SK-N-SH (cell line): ENCODE data around the gene ALDH5A1. TPM values are rescaled to one million over a fixed set of nuclear protein-coding genes. Genes with fewer than 3 reads are reported as not detected.

ENCODE experiments used
- CTCF ChIA-PET: fragments of 300-600, 350-600 bp; formaldehyde crosslinking; extraction: SDS; loops from one replicate; lab custom pipeline; 2021; lab: Yijun Ruan, JAX
- POLR2A ChIA-PET: fragments of 350-600 bp; sonication (Branson Sonifier 250); formaldehyde crosslinking; extraction: SDS; loops from one replicate; lab custom pipeline; 2020; ENCODE audit warnings: antibody characterized with exemption, inconsistent platforms; lab: Yijun Ruan, JAX
- DNase-seq: peaks from one replicate; pipeline ENCODE4 v3.0.0; 2012
- H2AFZ ChIP-seq: fragments of 200-600 bp; sonication (generic); 2 replicates; pipeline ENCODE4 v1.8.1; 2016; ENCODE audit warnings: antibody characterized with exemption, mild to moderate bottlenecking, low read depth
- H3F3A ChIP-seq: fragments of 200-600 bp; sonication (generic); replicated peaks from 2 replicates; pipeline ENCODE3; 2016; ENCODE audit warnings: antibody characterized with exemption, mild to moderate bottlenecking; ENCODE audit not compliant: insufficient read depth
- H3K27ac ChIP-seq, 2 experiments: fragments of 200-500 bp in 1 of 2; fragments of 200-600 bp in 1 of 2; sonication (Bioruptor generic) in 1 of 2; sonication (generic), shearing (Covaris generic) in 1 of 2; 2 replicates each; pipeline versions ENCODE4 v1.5.1 to v1.6.1; 2014 to 2016; ENCODE audit warnings: low read depth in 2 of 2, inconsistent platforms in 1 of 2, low read length in 1 of 2, mild to moderate bottlenecking in 1 of 2, mixed read lengths in 1 of 2
- H3K27me3 ChIP-seq: fragments of 200-600 bp; sonication (generic), shearing (Covaris generic); 2 replicates; pipeline ENCODE4 v1.6.1; 2016; ENCODE audit warnings: mixed run types; ENCODE audit not compliant: insufficient read depth
- H3K36me3 ChIP-seq, 2 experiments: fragments of 200-500 bp in 1 of 2; fragments of 200-600 bp in 1 of 2; sonication (Bioruptor generic) in 1 of 2; sonication (generic) in 1 of 2; replicated peaks in 1 of 2; 2 replicates each; pipeline versions ENCODE3 to v1.5.1; 2014 to 2016; ENCODE audit warnings: low read length in 1 of 2, mild to moderate bottlenecking in 1 of 2; ENCODE audit not compliant: insufficient read depth in 2 of 2, control insufficient read depth in 1 of 2
- H3K4me1 ChIP-seq, 2 experiments: fragments of 200-500 bp in 1 of 2; fragments of 200-600 bp in 1 of 2; sonication (Bioruptor generic) in 1 of 2; sonication (generic), shearing (Covaris generic) in 1 of 2; 2 replicates each; pipeline versions ENCODE4 v1.5.1 to v1.6.1; 2014 to 2016; ENCODE audit warnings: low read depth in 1 of 2, low read length in 1 of 2, mixed run types in 1 of 2; ENCODE audit not compliant: insufficient read depth in 2 of 2, control insufficient read depth in 1 of 2
- H3K4me2 ChIP-seq: fragments of 200-600 bp; sonication (generic), shearing (Covaris generic); 2 replicates; pipeline ENCODE4 v1.6.1; 2017; ENCODE audit warnings: mixed run types
- H3K4me3 ChIP-seq, 2 experiments: fragments of 200-500 bp in 1 of 2; fragments of 200-600 bp in 1 of 2; sonication (Bioruptor generic) in 1 of 2; sonication (generic), shearing (Covaris generic) in 1 of 2; 2 replicates each; pipeline versions ENCODE4 v1.5.1 to v1.8.1; 2014 to 2016; ENCODE audit warnings: low read depth in 2 of 2, inconsistent platforms in 1 of 2, low read length in 1 of 2, mild to moderate bottlenecking in 1 of 2, mixed read lengths in 1 of 2, moderate library complexity in 1 of 2
- H3K79me2 ChIP-seq: fragments of 200-600 bp; sonication (generic); 2 replicates; pipeline ENCODE4 v1.8.1; 2017; ENCODE audit warnings: mild to moderate bottlenecking; ENCODE audit not compliant: insufficient read depth
- H3K9ac ChIP-seq: fragments of 200-600 bp; sonication (generic); 2 replicates; pipeline ENCODE4 v1.6.1; 2017; ENCODE audit warnings: mixed run types
- H3K9me2 ChIP-seq: fragments of 200-600 bp; sonication (generic); 2 replicates; pipeline ENCODE4 v1.6.1; 2017; ENCODE audit warnings: mixed run types
- H3K9me3 ChIP-seq: fragments of 200-600 bp; sonication (generic); 2 replicates; pipeline ENCODE4 v1.6.1; 2017; ENCODE audit warnings: mixed run types, mild to moderate bottlenecking, moderate library complexity
- H4K20me1 ChIP-seq: fragments of 200-600 bp; sonication (generic); 2 replicates; pipeline ENCODE4 v1.6.1; 2017; ENCODE audit warnings: mild to moderate bottlenecking, mixed run types; ENCODE audit not compliant: insufficient read depth
- ELF1 ChIP-seq: IDR thresholded peaks from 2 replicates; pipeline ENCODE4 v1.4.0; 2012
- EP300 ChIP-seq, 2 experiments: IDR thresholded peaks; 2 replicates each; pipeline versions ENCODE4 v1.4.0 to v1.6.1; 2012; ENCODE audit warnings: borderline replicate concordance in 1 of 2, low read depth in 1 of 2, low read length in 1 of 2
- GATA2 ChIP-seq: sonication (generic); formaldehyde crosslinking; IDR thresholded peaks from 2 replicates; pipeline ENCODE4 v1.5.0; 2020; ENCODE audit warnings: mild to moderate bottlenecking, missing genetic modification reagents
- JUND ChIP-seq: IDR thresholded peaks from 2 replicates; pipeline ENCODE4 v1.4.0; 2012
- MAX ChIP-seq: IDR thresholded peaks from 2 replicates; pipeline ENCODE4 v1.4.0; 2012; ENCODE audit warnings: low read depth
- NFIC ChIP-seq: IDR thresholded peaks from 2 replicates; pipeline ENCODE4 v1.4.0; 2012; ENCODE audit warnings: borderline replicate concordance
- NRF1 ChIP-seq: IDR thresholded peaks from 2 replicates; pipeline ENCODE4 v1.6.1; 2012; ENCODE audit warnings: low read depth, mild to moderate bottlenecking, low read length
- RCOR1 ChIP-seq: fragments of 150-350 bp; IDR thresholded peaks from 2 replicates; pipeline ENCODE4 v1.6.1; 2017; ENCODE audit warnings: antibody characterized with exemption, low read length
- RFX5 ChIP-seq: IDR thresholded peaks from 2 replicates; pipeline ENCODE4 v1.6.1; 2012; ENCODE audit warnings: mild to moderate bottlenecking, improper control_type of control experiment, low read length
- SMC3 ChIP-seq: IDR thresholded peaks from 2 replicates; pipeline ENCODE4 v1.6.1; 2012; ENCODE audit warnings: low read depth, low read length, improper control_type of control experiment
- TAF1 ChIP-seq: IDR thresholded peaks from 2 replicates; pipeline ENCODE4 v1.6.1; 2012; ENCODE audit warnings: low read depth, mild to moderate bottlenecking, low read length, moderate library complexity, borderline replicate concordance
- TEAD4 ChIP-seq: IDR thresholded peaks from 2 replicates; pipeline ENCODE4 v1.4.0; 2012; ENCODE audit warnings: mild to moderate bottlenecking, borderline replicate concordance; ENCODE audit not compliant: insufficient read depth
- ZBTB33 ChIP-seq: IDR thresholded peaks from 2 replicates; pipeline ENCODE4 v1.4.0; 2012; ENCODE audit warnings: low read depth, borderline replicate concordance
- WGBS: methylation state at CpG from one replicate; pipeline ENCODE4 v1.1.6; 2017; ENCODE audit warnings: low lambda C conversion rate; 5-methylcytosine and 5-hydroxymethylcytosine counted together
- polyA plus RNA-seq, 3 experiments: library from polyadenylated mRNA; depleted of rRNA; stranded (reverse); fragments of >200 nt; gene quantifications; 2 replicates each; pipeline ENCODE4 v1.2.3, GENCODE V29; 2012
- TF ChIP-seq, protein P1 (sequence below): IDR thresholded peaks from 2 replicates; pipeline ENCODE4 v1.6.1; 2012; ENCODE audit warnings: mild to moderate bottlenecking, low read depth, low read length, moderate library complexity
- TF ChIP-seq, protein P2 (sequence below): IDR thresholded peaks from 2 replicates; pipeline ENCODE4 v1.4.0; 2012; ENCODE audit warnings: low read depth, borderline replicate concordance
- TF ChIP-seq, protein P3 (sequence below): fragments of 200-600 bp; sonication (generic); IDR thresholded peaks from 2 replicates; pipeline ENCODE4 v1.6.1; 2017; ENCODE audit warnings: antibody characterized with exemption, mild to moderate bottlenecking, moderate library complexity
- TF ChIP-seq, protein P4 (sequence below): fragments of 150-350 bp; IDR thresholded peaks from 2 replicates; pipeline ENCODE4 v1.6.1; 2016; ENCODE audit warnings: mild to moderate bottlenecking, low read depth, low read length

The ALDH5A1 gene
- polyA plus RNA-seq, 1 of the 3 experiments (the other 2 are of a cell fraction): 3.0 TPM

DNA sequence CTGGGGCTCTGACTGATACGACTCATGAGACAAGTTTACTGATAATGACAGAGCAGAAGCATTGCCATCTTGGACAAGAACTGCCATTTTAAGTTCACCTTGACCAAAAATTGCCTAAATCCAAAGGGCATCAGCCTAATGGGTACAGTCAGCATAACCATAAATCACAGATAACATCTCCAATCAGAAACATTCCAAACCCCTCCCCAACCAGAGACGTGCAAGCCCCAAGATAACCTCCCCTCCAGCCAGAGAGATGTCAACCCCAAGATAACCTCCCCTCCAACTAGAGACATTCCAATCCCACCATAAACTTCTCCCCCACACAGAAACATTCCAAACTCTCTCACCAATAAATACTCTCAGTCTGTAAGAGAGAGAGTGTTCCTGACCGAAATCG, 15.9 kb upstream of the ALDH5A1 start (continued):
- TF ChIP-seq, protein P1, sequence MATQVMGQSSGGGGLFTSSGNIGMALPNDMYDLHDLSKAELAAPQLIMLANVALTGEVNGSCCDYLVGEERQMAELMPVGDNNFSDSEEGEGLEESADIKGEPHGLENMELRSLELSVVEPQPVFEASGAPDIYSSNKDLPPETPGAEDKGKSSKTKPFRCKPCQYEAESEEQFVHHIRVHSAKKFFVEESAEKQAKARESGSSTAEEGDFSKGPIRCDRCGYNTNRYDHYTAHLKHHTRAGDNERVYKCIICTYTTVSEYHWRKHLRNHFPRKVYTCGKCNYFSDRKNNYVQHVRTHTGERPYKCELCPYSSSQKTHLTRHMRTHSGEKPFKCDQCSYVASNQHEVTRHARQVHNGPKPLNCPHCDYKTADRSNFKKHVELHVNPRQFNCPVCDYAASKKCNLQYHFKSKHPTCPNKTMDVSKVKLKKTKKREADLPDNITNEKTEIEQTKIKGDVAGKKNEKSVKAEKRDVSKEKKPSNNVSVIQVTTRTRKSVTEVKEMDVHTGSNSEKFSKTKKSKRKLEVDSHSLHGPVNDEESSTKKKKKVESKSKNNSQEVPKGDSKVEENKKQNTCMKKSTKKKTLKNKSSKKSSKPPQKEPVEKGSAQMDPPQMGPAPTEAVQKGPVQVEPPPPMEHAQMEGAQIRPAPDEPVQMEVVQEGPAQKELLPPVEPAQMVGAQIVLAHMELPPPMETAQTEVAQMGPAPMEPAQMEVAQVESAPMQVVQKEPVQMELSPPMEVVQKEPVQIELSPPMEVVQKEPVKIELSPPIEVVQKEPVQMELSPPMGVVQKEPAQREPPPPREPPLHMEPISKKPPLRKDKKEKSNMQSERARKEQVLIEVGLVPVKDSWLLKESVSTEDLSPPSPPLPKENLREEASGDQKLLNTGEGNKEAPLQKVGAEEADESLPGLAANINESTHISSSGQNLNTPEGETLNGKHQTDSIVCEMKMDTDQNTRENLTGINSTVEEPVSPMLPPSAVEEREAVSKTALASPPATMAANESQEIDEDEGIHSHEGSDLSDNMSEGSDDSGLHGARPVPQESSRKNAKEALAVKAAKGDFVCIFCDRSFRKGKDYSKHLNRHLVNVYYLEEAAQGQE: no peak
- TF ChIP-seq EP300 (IDR thresholded peaks at IDR 0.05; ENCODE audit: borderline replicate concordance in 1 of 2, low read depth in 1 of 2, low read length in 1 of 2): no peak
- no peak for TF ChIP-seq SMC3
- TF ChIP-seq, protein P2, sequence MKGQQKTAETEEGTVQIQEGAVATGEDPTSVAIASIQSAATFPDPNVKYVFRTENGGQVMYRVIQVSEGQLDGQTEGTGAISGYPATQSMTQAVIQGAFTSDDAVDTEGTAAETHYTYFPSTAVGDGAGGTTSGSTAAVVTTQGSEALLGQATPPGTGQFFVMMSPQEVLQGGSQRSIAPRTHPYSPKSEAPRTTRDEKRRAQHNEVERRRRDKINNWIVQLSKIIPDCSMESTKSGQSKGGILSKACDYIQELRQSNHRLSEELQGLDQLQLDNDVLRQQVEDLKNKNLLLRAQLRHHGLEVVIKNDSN: no peak
- TF ChIP-seq, protein P3, sequence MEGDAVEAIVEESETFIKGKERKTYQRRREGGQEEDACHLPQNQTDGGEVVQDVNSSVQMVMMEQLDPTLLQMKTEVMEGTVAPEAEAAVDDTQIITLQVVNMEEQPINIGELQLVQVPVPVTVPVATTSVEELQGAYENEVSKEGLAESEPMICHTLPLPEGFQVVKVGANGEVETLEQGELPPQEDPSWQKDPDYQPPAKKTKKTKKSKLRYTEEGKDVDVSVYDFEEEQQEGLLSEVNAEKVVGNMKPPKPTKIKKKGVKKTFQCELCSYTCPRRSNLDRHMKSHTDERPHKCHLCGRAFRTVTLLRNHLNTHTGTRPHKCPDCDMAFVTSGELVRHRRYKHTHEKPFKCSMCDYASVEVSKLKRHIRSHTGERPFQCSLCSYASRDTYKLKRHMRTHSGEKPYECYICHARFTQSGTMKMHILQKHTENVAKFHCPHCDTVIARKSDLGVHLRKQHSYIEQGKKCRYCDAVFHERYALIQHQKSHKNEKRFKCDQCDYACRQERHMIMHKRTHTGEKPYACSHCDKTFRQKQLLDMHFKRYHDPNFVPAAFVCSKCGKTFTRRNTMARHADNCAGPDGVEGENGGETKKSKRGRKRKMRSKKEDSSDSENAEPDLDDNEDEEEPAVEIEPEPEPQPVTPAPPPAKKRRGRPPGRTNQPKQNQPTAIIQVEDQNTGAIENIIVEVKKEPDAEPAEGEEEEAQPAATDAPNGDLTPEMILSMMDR: no peak
- no peak for TF ChIP-seq ELF1
- no peak for TF ChIP-seq JUND
- TF ChIP-seq TAF1: no peak
- no peak for TF ChIP-seq NFIC

GRCh38 chr6:24480705-24481104, 14.1 kb upstream of the ALDH5A1 start:
- DNase-seq: no peak
- H3K27ac ChIP-seq: no peak overlapping the region
- no peaks in the 10 kb centered on the region for H3K36me3 ChIP-seq
- H3K79me2 ChIP-seq: no peaks in the 10 kb centered on the region
- no peaks in the 10 kb centered on the region for H3K27me3 ChIP-seq
- no peaks in the 10 kb centered on the region for H4K20me1 ChIP-seq
- no peaks in the 10 kb centered on the region for H3K9me2 ChIP-seq
- no peak overlapping the region for H2AFZ ChIP-seq
- no peaks in the 10 kb centered on the region for H3K4me1 ChIP-seq
- H3K4me2 ChIP-seq: no peak overlapping the region
- no peak overlapping the region for H3K9ac ChIP-seq
- CTCF ChIA-PET: interaction anchor here (1.5 kb wide), 1 partner anchor 14 kb away, joined by 5 read pairs; the partner anchor contains the start of gene ALDH5A1
- no peak overlapping the region for H3K4me3 ChIP-seq
- TF ChIP-seq GATA2 (CRISPR knock-in tag): no peak
- TF ChIP-seq, protein P2: no peak
- TF ChIP-seq JUND: no peak
- TF ChIP-seq RFX5: no peak
- TF ChIP-seq ZBTB33: no peak
- no peak for TF ChIP-seq MAX
- TF ChIP-seq, protein P4, sequence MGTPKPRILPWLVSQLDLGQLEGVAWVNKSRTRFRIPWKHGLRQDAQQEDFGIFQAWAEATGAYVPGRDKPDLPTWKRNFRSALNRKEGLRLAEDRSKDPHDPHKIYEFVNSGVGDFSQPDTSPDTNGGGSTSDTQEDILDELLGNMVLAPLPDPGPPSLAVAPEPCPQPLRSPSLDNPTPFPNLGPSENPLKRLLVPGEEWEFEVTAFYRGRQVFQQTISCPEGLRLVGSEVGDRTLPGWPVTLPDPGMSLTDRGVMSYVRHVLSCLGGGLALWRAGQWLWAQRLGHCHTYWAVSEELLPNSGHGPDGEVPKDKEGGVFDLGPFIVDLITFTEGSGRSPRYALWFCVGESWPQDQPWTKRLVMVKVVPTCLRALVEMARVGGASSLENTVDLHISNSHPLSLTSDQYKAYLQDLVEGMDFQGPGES: no peak
- TF ChIP-seq RCOR1: no peak
- no peak for TF ChIP-seq NRF1
- no peak for TF ChIP-seq TEAD4
- no peaks in the 10 kb centered on the region for H3K9me3 ChIP-seq
- 80% methylated on average over 7 of the region's 9 CpGs for WGBS
- POLR2A ChIA-PET: no interaction called here
- H3F3A ChIP-seq: no peaks in the 10 kb centered on the region
